ENCODE data around the gene EDC4. TPM values are rescaled to one million over a fixed set of nuclear protein-coding genes. Genes with fewer than 3 reads are reported as not detected.
A peak's percentile ranks its signal among the peaks of the same experiment; 100 is the strongest.

Gene EDC4
- total RNA-seq, 1 experiment from 2014 or later = 100 TPM

- RAD21 ChIA-PET (ENCODE audit: low non-redundant PET in 1 of 2, low total read pairs in 2 of 2, uncharacterized antibody in 2 of 2, unreplicated experiment in 2 of 2) = interaction anchor here in 1 of 2 experiments (1.4 kb wide), 1 partner anchor 19 kb away, joined by 4 read pairs; no protein-coding TSS in a partner anchor
- H3K4me1 ChIP-seq (ENCODE audit: control insufficient read depth in 1 of 2, insufficient read depth in 2 of 2, low read length in 2 of 2) = peaks cover 15 to 45% of the 10 kb centered on the region in 2 experiments
- H3K79me2 ChIP-seq (ENCODE audit: insufficient read depth, low read length) = peaks cover 71% of the 10 kb centered on the region
- peak within 1 kb of the TSS; percentile 92 for H2AFZ ChIP-seq (ENCODE audit: low read depth, low read length, poor library complexity, severe bottlenecking)
- peaks cover 4% of the 10 kb centered on the region; the same call in 1 of the 2 replicates for H4K20me1 ChIP-seq (ENCODE audit: insufficient read depth)
- POLR2A ChIA-PET = interaction anchor here (1.7 kb wide), 1 partner anchor 41 kb away, joined by 6 read pairs; the partner anchor contains the start of genes RANBP10 and TSNAXIP1
- H3K9me2 ChIP-seq (ENCODE audit: insufficient read depth) = no peaks in the 10 kb centered on the region
- H3K9ac ChIP-seq (ENCODE audit: low read length) = peak within 1 kb of the TSS; percentile 93
- no peaks in the 10 kb centered on the region for H3K9me3 ChIP-seq (ENCODE audit: control insufficient read depth in 1 of 2, insufficient read depth in 1 of 2, low read depth in 1 of 2, low read length in 2 of 2)
- intact Hi-C loops (cut with micrococcal nuclease) = no loop called here
- TF ChIP-seq MAX (IDR thresholded peaks at IDR 0.05) (peak; percentile 36; the same call in 1 of the 2 replicates), SIN3A (IDR thresholded peaks at IDR 0.05; ENCODE audit: low read depth) (0 out of 2 replicates have a peak, but pooled peaks have one; percentile 24), CTCF (IDR thresholded peaks at IDR 0.05 in 2 of 3, conservative IDR thresholded peaks at IDR 0.05 in 1 of 3; ENCODE audit: borderline replicate concordance in 1 of 3, insufficient read depth in 1 of 3, low read depth in 2 of 3, low read length in 2 of 3) (no peak), ZFX (IDR thresholded peaks at IDR 0.05) (peak; percentile 89)
- no peak for DNase-seq (ENCODE audit: low read depth, low spot score)
- peak within 1 kb of the TSS; percentile 83 to 96 for H3K4me3 ChIP-seq (replicated peaks in 1 of 2; ENCODE audit: low read depth in 1 of 2, low read length in 2 of 2)
- ATAC-seq = peak; percentile 63
- BruUV-seq (replicated peaks) = no TSS peak
- H3K36me3 ChIP-seq (ENCODE audit: control insufficient read depth in 1 of 2, insufficient read depth in 2 of 2, low read length in 2 of 2) = peaks cover 4 to 6% of the 10 kb centered on the region in 2 experiments; a peak in 2 of 4 replicates
- no peaks in the 10 kb centered on the region for H3K27me3 ChIP-seq (ENCODE audit: insufficient read depth, low read length)
- H3K4me2 ChIP-seq (ENCODE audit: low read length) = peak within 1 kb of the TSS; percentile 82
- H3K27ac ChIP-seq (ENCODE audit: low read depth, low read length) = peak within 1 kb of the TSS; percentile 83
- CTCF ChIA-PET = no interaction called here
These were observed 25.6 kb upstream of the EDC4 start, which contains the start of gene CENPT for GRCh38 chr16:67847064-67847861. Gene CENPT, minus strand, starts transcription at chr16:67847693. Its CDS starts 13,834 bp downstream, at chr16:67833859.

DNA sequence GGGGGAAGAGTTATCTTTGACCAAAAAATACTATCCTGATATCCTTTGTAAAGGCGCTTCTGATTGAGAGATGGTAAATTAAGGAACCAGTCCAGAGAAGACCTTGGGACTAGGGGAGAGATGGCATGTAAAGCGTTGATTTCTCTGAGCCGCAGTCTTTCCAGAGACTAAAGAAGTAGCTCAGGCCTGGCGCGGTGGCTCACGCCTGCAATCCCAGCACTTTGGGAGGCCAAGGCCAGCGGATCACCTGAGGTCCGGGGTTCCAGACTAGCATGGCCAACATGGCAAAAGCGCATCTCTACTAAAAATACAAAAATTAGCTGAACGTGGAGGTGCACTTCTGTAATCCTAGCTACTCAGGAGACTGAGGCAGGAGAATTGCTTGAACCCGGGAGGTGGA, 24.7 kb upstream of the EDC4 start:
- H3K4me1 ChIP-seq (ENCODE audit: control insufficient read depth in 1 of 2, insufficient read depth in 2 of 2, low read length in 2 of 2) = peaks cover 15 to 37% of the 10 kb centered on the region in 2 experiments
- ChIA-PET POLR2A (no interaction called here), RAD21 (ENCODE audit: low non-redundant PET in 1 of 2, low total read pairs in 2 of 2, uncharacterized antibody in 2 of 2, unreplicated experiment in 2 of 2) (no interaction called here), CTCF (no interaction called here)
- H3K9me2 ChIP-seq (ENCODE audit: insufficient read depth) = no peaks in the 10 kb centered on the region
- H3K4me3 ChIP-seq (replicated peaks in 1 of 2; ENCODE audit: low read depth in 1 of 2, low read length in 2 of 2) = peak overlapping the region; percentile 83 to 96
- no peak for ATAC-seq
- H2AFZ ChIP-seq (ENCODE audit: low read depth, low read length, poor library complexity, severe bottlenecking) = no peak overlapping the region
- DNase-seq (ENCODE audit: low read depth, low spot score) = no peak
- peak overlapping the region; percentile 93 for H3K9ac ChIP-seq (ENCODE audit: low read length)
- no peaks in the 10 kb centered on the region for H3K27me3 ChIP-seq (ENCODE audit: insufficient read depth, low read length)
- peak overlapping the region; percentile 82 for H3K4me2 ChIP-seq (ENCODE audit: low read length)
- H3K36me3 ChIP-seq (ENCODE audit: control insufficient read depth in 1 of 2, insufficient read depth in 2 of 2, low read length in 2 of 2) = peaks cover 4 to 6% of the 10 kb centered on the region in 2 experiments; a peak in 2 of 4 replicates
- H3K79me2 ChIP-seq (ENCODE audit: insufficient read depth, low read length) = peaks cover 72% of the 10 kb centered on the region
- intact Hi-C loops (cut with micrococcal nuclease) = no loop called here
- H3K27ac ChIP-seq (ENCODE audit: low read depth, low read length) = peak overlapping the region; percentile 83
- H3K9me3 ChIP-seq (ENCODE audit: control insufficient read depth in 1 of 2, insufficient read depth in 1 of 2, low read depth in 1 of 2, low read length in 2 of 2) = no peaks in the 10 kb centered on the region
- peaks cover 4% of the 10 kb centered on the region; the same call in 1 of the 2 replicates for H4K20me1 ChIP-seq (ENCODE audit: insufficient read depth)
- no TSS peak for BruUV-seq (replicated peaks)
- TF ChIP-seq, protein P1, sequence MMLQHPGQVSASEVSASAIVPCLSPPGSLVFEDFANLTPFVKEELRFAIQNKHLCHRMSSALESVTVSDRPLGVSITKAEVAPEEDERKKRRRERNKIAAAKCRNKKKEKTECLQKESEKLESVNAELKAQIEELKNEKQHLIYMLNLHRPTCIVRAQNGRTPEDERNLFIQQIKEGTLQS (IDR thresholded peaks at IDR 0.05) = no peak
- no peak for TF ChIP-seq EGR1 (IDR thresholded peaks at IDR 0.05; ENCODE audit: low read depth)
- TF ChIP-seq FOSL1 (IDR thresholded peaks at IDR 0.05; ENCODE audit: low read depth) = no peak
- no peak for TF ChIP-seq MAX (IDR thresholded peaks at IDR 0.05)
- no peak for TF ChIP-seq REST (IDR thresholded peaks at IDR 0.05; ENCODE audit: low read depth)
- no peak for TF ChIP-seq ELF1 (IDR thresholded peaks at IDR 0.05; ENCODE audit: borderline replicate concordance, low read depth)
- no peak for TF ChIP-seq YY1 (IDR thresholded peaks at IDR 0.05; ENCODE audit: extremely low read depth, insufficient replicate concordance, low read depth, low read length)
- TF ChIP-seq SRF (IDR thresholded peaks at IDR 0.05; ENCODE audit: low read depth) = no peak
- TF ChIP-seq EZH2phosphoT487 (IDR thresholded peaks at IDR 0.05; ENCODE audit: borderline replicate concordance) = no peak
